Hippocampal formation (tissue), 2 donors: Measurements from ENCODE around the gene KRTAP10-4.
"Not testable (repeated sequence)": the region's sequence is repeated elsewhere in the genome, so short reads cannot be mapped to it uniquely, and the experiment has no call there.

Experiments
- DNase-seq, 2 donors: peaks; one replicate each; lab custom pipeline; 2025; lab: John Stamatoyannopoulos, UW

Gene KRTAP10-4

DNA sequence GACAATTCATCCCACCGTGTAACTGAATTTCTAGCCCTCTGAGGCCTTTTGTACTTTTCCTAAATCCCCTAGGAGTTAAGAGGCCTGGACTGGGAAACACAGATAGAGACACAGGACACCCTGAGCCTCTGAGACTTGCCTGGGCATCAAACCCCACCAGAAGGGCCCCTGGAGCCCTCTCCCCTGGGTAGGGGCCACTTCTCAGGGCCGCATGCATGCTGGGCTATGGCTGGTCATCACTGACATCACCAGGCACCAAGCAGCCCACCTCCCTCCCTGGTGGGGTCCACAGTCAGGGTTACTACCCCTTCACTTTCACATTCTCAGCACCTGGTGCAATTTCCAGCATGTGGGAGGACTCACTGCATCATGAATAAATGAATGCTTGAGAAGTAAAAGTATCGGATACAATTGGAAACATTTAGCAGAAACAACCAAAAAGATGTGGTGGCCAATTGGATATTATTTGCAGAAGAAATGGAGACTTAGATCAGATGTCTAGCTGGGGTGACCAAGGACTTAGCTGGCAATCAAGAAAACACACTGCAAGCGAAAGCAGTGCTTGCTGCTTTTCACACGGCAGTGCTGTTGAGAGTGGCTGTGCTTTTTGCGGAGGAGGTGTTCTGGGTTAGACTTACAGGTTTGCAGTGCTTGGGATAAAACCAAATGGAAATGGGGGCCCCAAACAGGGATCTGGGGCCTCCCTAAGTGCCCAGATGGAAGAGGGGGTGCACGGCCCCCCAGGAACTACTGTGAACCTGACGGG lies 25.9 kb downstream of the KRTAP10-4 start:
- no peak for DNase-seq

DNA sequence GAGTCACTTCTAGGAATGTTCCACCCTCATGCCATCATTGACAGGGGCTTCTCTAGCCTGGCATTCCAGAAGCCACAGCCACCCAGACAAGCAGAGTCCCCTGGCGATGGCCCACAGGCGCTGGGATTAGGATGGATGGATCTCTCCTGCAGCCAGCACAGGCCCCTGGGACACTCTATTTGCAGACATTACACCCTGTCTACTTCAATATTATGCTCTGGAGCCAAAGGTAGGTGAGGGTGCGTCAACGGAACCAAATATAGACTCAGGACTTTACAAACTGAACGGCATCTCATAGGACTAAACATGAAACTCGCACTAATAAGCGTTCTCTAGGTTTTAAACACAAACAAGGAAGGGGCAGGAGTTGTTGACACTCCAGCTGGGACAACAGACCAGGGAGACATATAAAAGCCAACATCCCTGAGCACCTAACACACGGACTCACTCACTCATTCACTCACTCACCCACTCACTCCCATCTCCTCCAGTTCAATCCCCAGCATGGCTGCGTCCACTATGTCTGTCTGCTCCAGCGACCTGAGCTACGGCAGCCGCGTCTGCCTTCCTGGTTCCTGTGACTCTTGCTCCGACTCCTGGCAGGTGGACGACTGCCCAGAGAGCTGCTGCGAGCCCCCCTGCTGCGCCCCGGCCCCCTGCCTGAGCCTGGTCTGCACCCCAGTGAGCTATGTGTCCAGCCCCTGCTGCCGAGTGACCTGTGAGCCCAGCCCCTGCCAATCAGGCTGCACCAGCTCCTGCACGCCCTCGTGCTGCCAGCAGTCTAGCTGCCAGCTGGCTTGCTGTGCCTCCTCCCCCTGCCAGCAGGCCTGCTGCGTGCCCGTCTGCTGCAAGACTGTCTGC lies 26.8 kb downstream of the KRTAP10-4 start, which contains the start of gene KRTAP10-7:
Gene KRTAP10-7 (plus strand): TSS at position 480 of the 861 bp plus-strand sequence. CDS start 25 bp downstream, at position 505.
- DNase-seq, result not testable (repeated sequence)

DNA sequence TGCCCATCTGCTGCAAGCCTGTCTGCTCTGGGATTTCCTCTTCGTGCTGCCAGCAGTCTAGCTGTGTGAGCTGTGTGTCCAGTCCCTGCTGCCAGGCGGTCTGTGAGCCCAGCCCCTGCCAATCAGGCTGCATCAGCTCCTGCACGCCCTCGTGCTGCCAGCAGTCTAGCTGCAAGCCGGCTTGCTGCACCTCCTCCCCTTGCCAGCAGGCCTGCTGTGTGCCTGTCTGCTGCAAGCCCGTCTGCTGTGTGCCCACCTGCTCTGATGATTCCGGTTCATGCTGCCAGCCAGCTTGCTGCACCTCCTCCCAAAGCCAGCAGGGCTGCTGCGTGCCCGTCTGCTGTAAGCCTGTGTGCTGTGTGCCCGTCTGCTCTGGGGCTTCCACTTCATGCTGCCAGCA lies 27.6 kb downstream of the KRTAP10-4 start:
- DNase-seq, result not testable (repeated sequence)

DNA sequence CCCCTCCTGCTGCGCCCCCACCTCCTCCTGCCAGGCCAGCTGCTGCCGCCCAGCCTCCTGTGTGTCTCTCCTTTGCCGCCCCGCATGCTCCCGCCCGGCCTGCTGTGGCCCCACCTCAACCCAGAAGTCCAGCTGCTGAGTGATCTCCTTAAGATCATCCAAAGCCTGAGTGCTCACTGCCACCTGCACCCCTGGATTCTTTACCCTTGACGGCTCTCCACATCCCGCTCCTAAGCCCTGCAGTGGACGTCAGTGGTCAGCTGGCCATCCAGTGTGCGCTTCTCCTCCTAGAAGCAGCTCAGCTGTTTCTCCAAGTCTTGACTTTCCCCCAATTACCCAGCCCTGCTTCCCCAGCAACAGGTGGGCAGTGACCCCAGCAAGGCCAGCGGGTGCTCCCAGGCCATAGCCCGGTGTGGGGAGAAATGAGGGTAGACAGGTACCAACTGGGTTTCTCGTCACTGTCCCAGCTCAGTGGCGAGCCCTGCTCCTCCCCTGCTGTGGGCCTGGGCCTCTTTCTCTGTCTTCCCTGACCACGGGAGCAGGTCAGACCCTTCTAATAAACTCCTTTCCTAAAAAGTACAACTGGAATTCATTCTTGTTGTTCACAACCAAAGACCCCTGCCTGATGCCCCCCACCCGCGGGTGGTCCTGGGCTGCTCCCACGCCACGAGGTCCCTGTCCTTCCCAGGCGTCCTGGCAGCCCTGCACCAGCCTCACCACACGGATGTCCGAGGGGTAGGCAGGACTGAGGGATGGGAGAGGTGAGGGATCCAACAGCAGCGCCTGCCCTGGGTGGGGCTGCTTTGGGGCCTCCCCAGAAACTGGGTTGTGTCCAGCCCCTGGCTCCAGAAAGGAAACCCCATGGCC lies 28.3 kb downstream of the KRTAP10-4 start:
- no peak for DNase-seq

DNA sequence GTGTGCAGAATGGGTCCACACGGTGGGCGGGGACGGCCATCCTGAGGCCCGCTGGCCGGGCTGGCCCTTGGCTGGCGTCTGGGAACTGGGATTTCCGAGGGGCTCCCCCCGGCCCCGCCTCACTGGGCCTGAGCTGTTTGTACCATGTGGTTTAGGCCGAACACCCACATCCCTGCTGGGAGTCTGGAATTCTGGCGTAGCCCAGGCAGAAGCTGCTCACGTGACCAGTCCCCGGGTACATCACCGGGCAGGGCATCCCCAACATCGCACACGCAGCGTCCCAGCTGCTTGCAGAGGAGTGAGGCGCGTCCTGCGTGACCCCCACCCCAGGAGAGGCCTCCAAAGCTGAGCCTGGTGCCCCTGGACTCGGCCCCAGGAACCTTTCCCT lies 28.9 kb downstream of the KRTAP10-4 start:
- DNase-seq, result no peak

DNA sequence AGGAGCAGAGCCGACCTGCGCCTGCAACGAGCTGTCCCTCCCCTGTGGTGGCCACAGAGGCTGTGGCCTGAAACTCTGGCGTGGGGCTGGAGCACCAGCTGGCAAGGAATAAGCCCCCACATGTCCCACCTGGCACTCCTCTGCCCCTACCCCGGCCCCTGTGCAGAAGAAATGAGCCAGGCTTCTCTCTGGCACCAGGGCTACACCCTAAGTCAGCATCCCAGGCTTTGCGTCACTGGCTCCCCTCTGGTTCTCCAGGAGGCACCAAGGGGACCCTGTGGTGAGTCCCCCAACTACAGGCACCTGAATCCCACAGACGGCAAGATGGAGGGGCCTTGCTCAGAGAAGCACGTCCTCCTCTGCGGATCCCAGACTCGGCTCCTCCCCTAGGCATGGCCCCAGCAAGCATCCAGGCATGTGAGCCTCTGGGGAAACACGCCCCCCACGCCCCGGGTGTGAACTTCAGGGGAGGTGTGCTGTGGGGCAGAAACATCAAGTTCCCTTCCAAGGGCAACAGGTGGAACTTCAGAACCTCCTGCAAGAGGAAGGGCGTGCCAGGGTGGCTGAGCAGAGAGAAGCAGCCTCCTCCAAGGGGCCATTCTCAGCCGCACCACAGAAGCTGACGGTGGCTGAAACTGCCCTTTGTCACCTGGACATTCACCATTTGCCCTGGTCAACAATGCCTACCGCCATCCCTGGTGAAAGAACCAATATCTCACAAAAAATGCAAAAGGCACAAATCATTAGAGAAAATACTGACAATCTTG lies 29.8 kb downstream of the KRTAP10-4 start:
- no peak for DNase-seq

DNA sequence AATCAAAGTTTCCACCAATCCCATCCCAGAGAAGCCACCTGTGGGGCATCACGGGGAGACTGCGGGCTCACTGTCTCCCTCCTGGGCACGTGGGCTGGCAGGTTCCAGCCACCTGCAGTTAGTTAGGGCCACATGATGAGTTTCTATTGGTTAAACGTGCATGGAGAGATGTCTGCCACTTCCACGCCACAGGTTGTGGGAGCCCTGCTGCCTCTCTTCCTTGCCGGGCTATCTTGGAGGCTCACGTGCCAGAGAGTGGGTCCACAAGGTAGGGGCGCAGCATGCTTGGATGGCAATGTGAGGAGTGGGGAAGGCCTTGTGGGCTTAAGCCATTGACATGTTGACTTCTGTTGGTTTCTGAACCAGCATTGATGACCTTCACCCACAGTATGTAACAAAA lies 30.4 kb downstream of the KRTAP10-4 start:
- no peak for DNase-seq

DNA sequence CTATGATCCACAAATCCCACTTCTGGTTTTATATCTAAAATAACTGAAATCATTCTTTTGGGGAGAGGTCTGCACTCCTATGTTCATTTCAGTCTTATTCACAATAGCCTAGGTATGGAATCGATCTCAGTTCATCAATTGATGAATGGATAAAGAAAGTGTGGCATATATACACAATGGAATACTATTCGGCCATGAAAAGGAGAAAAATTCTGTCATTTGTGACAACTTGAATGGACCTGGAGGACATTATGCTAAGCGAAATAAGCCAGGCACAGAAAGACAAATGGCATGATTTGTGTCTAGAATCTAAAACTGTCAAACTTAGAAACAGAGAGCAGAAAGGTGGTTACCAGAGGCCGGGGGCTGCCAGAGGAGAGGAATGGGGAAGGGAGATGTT lies 33.0 kb downstream of the KRTAP10-4 start:
- DNase-seq, result no peak

DNA sequence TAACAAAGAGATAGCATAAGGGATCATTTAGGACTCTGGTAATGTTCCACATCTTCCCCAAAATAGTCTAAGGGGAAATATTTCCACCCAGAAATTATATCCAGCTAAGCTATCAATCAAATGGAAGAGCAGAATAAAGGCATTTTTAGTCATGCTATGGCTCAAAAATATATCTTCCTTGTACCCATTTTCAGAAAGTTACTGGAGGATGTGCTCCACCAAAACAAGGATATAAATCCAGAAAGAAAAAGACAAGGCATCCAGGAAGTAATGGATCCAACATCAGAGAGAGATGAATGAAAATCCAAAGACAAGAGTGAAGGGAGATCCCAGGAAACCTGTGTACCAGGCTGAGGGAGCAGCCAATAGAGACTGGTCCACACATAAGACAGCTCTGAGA lies 35.7 kb downstream of the KRTAP10-4 start:
- DNase-seq, result no peak

DNA sequence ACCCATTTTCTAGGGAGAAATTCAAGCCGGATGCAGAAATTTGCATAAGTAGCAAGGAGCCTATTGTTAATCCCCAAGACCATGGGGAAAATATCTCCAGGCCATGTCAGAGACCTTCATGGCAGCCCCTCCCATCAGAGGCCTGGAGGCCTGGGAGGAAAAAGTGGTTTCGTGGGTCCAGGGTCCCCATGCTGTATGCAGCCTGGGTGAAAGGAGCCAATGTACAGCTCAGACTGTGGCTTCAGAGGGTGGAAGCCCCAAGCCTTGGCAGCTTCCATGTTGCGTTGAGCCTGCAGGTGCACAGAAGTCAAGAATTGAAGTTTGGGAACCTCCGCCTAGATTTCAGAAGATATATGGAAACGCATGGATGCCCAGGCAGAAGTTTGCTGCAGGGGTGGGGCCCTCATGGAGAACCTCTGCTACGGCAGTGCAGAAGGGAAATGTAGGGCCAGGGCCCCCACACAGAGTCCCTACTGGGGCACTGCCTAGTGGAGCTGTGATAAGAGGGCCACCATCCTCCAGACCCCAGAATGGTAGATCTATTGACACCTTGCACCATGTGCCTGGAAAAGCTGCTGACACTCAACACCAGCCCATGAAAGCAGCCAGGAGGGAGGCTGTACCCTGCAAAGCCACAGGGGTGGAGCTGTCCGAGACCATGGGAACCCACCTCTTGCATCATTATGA lies 36.8 kb downstream of the KRTAP10-4 start:
- not testable (repeated sequence) for DNase-seq

DNA sequence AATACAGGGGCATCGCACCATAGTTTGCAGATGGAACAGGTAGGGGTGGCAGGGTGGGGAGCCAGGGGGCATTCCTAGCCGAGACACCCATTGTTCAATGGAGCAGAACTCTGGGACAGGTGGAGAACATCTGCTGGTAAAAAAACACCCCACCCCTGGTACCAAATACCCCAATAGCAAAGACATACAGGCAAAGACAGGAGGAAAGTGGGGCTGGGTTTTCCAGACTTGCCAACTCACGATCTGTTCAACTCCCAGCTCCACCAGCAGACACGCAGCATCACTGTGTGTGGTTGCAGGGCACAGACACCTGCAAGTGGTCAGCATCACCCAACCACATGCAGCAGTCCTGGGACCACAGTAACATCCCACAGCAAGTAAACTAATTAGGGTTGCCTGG lies 38.0 kb downstream of the KRTAP10-4 start:
- no peak for DNase-seq

DNA sequence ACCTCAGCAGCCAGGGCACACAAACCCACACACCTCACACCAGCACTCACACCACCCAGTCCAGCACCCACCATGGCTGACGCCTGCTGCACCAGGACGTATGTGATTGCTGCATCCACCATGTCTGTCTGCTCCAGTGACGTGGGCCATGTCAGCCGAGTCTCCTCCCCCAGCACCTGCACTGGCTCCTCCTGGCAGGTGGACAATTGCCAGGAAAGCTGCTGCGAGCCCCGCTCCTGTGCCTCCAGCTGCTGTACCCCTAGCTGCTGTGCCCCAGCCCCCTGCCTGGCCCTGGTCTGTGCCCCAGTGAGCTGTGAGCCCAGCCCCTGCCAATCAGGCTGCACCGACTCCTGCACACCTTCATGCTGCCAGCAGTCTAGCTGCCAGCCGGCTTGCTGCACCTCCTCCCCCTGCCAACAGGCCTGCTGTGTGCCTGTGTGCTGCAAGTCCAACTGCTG lies 38.5 kb downstream of the KRTAP10-4 start, which contains the start of gene KRTAP10-8:
Gene KRTAP10-8 (plus strand): TSS at position 51 of the 458 bp plus-strand sequence. CDS start 22 bp downstream, at position 73.
- DNase-seq, result no peak

DNA sequence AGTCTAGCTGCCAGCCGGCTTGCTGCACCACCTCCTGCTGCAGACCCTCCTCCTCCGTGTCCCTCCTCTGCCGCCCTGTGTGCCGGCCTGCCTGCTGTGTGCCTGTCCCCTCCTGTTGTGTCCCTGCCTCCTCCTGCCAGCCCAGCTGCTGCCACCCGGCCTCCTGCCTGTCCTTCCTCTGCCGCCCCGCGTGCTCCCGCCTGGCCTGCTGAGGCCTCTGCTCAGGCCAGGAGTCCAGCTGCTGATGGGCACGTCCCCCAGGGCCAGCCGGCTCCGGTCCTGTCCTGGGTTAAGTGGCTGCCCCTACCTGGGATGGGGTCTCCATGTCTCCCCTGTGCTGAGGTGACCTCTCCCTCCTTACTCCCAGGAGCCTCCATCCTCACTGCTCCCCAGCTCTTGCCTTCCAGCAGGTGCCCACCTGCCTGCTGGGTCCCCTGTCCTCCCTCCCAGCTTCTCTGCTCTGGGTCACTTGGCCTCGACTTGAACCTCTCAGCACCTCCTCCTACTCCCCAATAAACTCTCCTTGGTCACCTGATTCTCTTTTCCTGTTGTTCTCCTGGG lies 39.2 kb downstream of the KRTAP10-4 start:
- no peak for DNase-seq

DNA sequence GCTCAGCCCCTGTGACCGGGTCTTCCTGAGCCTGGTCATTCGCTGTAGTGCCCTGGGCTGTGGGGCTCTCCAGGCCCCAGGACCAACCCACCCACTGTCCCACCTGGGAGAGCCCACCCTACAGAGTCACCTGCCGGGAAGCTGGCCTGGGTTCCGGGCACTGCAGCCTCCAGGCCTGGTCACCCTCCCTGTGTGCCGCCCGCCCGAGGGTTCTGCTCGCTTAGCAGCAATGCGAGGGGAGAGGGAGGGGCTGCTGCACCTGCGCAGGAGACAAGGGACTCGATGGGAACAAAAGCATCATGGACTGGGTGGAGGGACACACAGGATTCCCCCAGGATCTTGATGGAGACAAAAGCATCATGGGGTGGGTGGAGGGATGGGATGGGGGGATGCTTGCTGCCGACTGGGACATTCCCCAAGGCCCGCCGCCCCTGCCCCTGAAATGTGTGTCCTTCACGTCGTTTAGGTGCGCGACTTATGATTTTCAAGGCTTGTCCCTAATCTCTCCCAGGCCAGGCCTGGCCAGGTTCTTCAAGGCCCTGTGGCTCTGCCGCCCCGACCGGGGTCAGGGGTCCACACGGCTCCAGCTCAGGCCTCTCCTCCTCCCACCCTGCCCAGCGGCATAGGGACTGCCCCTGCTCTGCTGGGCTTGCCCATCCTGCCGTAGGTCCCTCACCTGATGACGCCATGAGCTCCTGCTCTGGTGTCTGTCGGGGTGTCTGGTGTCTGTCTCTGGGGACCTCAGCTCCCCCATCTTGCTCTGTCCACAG lies 40.0 kb downstream of the KRTAP10-4 start:
- no peak for DNase-seq

DNA sequence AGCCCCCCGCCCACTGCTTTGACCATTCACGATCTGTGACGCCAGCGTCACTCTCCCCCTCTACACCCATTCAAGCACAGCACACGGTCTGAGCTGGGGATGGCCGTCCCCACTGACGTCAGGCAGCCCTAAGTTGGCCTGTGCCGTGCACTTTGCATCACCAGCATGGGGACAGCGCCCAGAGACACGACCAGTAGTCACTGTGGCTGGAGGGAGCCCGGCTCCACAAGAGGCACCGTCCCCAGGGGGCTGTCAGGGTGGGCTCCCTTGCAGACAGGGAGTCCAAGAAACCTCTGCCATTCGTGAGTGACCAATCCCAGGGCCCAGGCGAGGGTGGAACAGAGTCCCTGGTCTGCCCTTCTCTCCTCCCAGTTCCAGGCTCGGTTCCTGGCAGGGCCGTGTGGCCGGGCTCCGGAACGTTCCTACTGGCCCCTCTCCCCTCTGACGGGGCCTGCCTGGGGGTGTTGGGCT lies 40.7 kb downstream of the KRTAP10-4 start:
- DNase-seq, result no peak

DNA sequence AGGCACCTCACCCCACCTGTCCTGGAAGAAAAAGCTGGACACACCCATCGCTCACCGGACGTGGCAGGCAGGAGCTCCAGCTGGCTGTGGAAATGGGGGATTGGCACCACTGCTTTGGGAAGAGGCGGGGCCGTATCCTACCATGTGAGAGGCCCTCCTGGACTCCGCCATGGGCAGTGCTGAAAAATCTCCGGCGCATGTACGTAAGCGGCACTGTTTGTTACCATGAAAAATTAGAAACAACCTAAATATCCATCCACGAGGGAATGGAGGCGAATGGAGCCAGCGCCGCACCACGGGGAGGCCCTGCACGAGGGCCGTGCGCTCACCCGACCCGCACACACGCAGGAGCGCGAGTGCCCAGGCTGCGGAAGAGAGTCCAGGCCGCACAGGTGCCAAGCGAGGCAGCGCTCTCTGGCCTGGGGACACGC lies 41.4 kb downstream of the KRTAP10-4 start:
- DNase-seq, result no peak

DNA sequence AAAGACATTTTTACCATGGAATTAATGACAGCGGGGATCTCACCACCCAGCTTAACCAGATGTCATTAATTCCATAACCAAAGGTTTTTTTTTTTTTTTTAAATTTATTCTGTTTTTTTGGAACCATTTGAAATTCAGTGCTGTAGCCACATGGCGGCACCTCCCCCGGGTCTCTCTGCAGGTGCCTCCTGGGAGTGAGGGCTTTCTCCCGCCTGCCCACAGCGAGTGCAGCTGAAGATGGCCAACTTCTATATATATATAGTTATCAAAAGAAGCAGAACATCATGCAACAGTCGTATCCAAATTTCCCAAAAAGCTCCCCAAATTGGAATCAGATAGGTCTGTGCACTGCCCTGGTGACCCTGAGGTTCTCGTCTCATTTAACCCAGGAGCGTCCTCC lies 41.9 kb downstream of the KRTAP10-4 start:
- no peak for DNase-seq

DNA sequence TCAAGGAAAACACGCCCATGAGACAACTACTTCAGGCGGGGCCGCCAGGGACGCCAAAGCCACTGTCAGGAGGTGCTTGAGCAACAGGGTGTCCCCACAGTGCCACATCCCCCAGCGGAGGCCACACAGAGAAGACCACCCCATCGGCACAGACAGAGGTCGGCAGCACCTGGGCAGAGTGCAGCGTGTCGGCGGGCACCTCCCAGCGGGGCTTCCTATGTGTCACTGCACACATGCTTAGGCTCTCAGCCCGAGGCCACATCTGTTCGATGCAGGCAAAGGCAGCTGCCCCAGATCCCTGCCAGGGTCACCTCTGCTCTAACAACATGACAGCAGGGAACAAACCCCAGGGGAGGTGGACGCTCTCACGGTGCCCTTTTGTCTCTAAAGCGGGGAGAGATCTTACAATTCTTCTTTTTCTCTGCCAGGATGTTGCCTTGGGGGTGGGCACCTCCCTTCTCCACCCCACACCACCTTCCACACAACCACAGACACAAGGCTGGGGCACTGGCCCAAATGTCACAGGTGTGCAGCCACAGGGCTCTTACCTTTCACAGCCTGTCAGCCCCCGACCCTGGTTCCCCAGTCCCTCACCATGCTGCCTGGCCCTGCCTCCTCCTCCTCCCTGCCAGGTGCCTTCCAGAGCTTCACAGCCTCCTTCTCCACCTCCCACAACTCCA lies 42.5 kb downstream of the KRTAP10-4 start:
- DNase-seq, result no peak

DNA sequence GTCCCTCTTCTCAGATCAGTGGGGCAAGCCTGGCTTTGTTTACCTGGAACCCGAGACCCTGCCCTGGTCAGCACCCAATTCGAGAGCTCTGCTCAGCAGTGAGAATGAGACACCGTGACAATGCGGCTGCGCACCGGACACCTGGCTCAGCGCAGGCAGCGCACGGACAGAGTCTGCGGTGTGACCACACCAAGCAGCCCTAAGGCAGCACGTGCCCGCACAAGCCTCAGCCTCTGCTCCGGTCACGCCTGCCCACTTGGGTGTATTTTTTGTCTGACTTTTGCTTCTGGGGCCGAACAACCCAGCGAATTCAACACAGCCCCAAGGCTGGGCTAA lies 43.0 kb downstream of the KRTAP10-4 start:
- DNase-seq, result no peak
